GM12801 (cell line): ENCODE data around the gene BACH2.

Experiments used
- TF ChIP-seq, protein P1 (sequence below): IDR thresholded peaks from one replicate; pipeline ENCODE4 v1.5.1; 2011; ENCODE audit warnings: control low read depth; ENCODE audit not compliant: insufficient read length; ENCODE audit errors: extremely low read depth

The BACH2 gene

DNA sequence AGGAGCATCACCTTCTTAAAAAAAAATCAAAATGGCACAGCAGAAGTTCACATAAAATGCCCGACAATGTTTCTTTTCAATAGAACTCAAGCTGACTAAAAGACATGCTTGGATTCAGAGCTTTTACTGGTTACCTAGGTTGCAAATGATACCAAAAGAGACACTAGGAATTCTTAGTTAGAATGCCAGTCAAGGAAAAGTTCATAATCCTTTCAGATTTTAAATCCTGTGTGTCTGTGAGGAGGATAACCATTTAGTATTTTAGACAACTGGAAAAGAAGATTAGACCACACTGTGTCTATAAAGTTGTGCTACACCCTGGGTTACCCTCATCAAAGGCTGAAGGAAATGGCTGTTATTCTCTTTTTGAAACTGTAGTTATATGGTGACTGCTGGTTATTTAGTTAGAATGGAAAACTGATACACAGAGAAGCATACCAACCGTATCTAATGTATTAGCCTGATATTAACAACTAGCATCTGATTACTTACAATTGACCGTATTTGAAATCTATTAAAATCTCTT is 262.8 kb downstream of the BACH2 start:
- TF ChIP-seq, protein P1, sequence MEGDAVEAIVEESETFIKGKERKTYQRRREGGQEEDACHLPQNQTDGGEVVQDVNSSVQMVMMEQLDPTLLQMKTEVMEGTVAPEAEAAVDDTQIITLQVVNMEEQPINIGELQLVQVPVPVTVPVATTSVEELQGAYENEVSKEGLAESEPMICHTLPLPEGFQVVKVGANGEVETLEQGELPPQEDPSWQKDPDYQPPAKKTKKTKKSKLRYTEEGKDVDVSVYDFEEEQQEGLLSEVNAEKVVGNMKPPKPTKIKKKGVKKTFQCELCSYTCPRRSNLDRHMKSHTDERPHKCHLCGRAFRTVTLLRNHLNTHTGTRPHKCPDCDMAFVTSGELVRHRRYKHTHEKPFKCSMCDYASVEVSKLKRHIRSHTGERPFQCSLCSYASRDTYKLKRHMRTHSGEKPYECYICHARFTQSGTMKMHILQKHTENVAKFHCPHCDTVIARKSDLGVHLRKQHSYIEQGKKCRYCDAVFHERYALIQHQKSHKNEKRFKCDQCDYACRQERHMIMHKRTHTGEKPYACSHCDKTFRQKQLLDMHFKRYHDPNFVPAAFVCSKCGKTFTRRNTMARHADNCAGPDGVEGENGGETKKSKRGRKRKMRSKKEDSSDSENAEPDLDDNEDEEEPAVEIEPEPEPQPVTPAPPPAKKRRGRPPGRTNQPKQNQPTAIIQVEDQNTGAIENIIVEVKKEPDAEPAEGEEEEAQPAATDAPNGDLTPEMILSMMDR, result no peak

- TF ChIP-seq, protein P1, result no peak
These were observed 267.5 kb downstream of the BACH2 start for GRCh38 chr6:90028995-90029635.

DNA sequence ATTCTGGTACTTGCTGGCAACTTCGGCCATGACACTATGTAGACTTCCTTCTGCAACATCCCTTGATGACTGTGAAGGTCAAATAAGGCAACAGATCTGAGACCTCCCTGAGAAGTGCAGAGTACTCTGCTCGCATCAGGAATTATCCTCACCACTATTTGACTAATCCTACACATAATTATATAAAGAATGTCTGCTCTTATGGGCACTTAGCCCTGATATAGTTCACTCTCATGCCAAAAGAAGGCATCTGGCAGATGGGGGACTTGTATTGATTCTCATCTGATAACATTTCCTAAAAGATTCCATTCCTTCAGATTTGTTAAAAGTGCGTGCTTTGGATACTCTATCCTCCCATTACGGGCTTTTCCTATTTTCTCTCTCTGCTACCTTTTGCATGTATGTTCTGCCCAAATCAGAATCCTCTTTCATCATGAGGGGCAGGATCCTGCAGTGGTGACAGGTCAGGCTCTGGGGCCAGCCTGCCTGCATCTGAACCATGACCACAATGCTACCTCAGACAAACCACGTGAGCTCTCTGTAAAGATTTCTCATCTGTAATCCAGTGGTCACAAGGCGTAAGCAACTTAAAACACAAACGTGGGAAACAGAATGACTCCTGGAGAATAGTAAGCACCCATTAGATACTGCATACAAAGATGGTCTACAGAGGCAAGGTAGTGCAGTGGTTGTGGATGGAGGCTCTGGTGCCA is 268.4 kb downstream of the BACH2 start:
- TF ChIP-seq, protein P1, result no peak

GRCh38 chr6:90026216-90026615 is 270.4 kb downstream of the BACH2 start:
- TF ChIP-seq, protein P1, result no peak

DNA sequence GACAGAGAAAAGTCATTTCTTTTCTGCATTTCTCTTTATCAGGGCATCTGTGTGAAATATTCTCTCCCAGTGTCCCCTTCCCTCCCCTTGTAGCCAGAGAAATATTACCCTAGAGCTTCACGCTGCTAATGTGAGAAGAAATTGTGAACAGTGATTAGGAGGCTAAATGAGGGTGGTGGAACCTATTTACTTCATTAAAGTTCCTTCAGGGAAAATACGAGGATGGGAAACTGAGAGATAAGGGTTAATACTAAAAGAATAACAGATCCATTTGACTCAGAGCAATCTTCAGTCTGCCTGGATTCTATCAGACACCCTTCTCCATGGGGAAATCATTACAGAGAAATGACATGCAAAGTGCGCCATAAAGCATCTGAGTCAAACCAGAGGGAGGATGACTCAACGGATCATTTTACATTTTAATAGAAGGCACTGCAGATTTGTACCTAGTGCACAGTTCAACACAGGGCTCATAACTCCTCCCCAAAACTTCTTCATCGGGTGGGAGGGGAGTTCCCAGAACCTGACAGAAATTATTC is 271.1 kb downstream of the BACH2 start:
- TF ChIP-seq, protein P1, result no peak

DNA sequence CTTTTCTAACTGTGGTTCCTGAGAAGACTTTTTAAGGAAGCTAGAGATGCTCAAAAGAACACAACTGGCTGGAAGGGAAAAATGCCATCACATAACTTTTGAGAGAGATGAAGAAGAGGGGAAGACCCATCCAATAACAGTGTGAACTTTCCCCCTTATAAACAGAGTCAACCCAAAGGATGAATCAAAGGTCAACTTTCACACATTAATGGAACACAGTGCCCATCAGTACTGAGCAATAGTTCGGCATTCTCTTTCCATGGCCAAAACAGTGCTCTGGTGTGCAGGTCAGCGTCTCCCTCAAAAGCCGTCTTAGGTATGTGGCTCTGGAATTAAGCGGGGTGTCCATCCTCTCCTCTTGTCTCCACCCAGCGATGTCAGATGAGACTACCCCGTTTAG is 272.0 kb downstream of the BACH2 start:
- TF ChIP-seq, protein P1, result no peak

DNA sequence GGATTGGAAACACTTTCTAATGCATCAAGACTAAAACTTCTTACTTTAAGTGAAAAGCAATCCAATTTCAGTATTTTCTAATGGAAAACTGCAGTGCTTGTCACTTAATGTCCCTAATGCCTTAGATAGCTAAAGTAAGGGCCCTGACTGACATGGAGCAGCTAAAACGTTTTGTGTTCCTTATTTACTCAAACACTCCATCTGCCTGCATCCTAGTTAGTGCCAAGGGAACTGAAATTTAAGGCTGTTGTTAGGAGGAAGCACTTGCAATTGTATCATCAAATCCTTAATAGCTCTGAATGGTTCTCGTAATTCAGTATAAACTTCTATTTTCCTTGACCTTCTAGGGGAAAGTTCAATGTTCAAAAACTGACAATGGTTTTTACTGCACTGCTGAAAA is 274.9 kb downstream of the BACH2 start:
- TF ChIP-seq, protein P1, result no peak
